ENCODE data around the gene VWF. TPM values are rescaled to one million over a fixed set of nuclear protein-coding genes. Genes with fewer than 3 reads are reported as not detected.
"Not testable (repeated sequence)": the region's sequence is repeated elsewhere in the genome, so short reads cannot be mapped to it uniquely, and the experiment has no call there.

VWF gene
- total and polyA plus RNA-seq, 2 experiments from 2014 or later, result 0.42 to 0.56 TPM

GRCh38 chr12:6104027-6104426 lies 20.4 kb downstream of the VWF start (continued):
- TF ChIP-seq ZNF462 (CRISPR knock-in tag; IDR thresholded peaks at IDR 0.05) (no peak), ZNF331 (CRISPR knock-in tag; IDR thresholded peaks at IDR 0.05; ENCODE audit: low read depth) (no peak), JUNB (IDR thresholded peaks at IDR 0.05; ENCODE audit: unreplicated experiment) (no peak), CREB1 (CRISPR knock-in tag; IDR thresholded peaks at IDR 0.05; ENCODE audit: low read depth) (no peak), STAT1 (IDR thresholded peaks at IDR 0.05; ENCODE audit: unreplicated experiment) (no peak)

GRCh38 chr12:6102021-6102420 lies 22.4 kb downstream of the VWF start:
- not testable (repeated sequence) for H4K20me1 ChIP-seq (replicated peaks; ENCODE audit: insufficient read depth); H3K9me3 Mint-ChIP-seq; ATAC-seq; H3K9me2 ChIP-seq (ENCODE audit: insufficient read depth); H3K4me3 Mint-ChIP-seq; H3K27ac Mint-ChIP-seq; H3K27ac ChIP-seq (ENCODE audit: low read depth); DNase-seq (ENCODE audit: low spot score); H3K4me1 ChIP-seq (ENCODE audit: insufficient read depth); H3K27me3 ChIP-seq (ENCODE audit: insufficient read depth); H3F3A ChIP-seq (replicated peaks; ENCODE audit: low read depth); H3K27me3 Mint-ChIP-seq (ENCODE audit: insufficient read depth, low read depth, poor library complexity); H3K79me2 ChIP-seq (replicated peaks; ENCODE audit: insufficient read depth); H3K4me3 ChIP-seq; H3K4me2 ChIP-seq; H3K36me3 ChIP-seq (ENCODE audit: insufficient read depth); H2AFZ ChIP-seq; H3K36me3 Mint-ChIP-seq (ENCODE audit: low read depth); H3K4me1 Mint-ChIP-seq

- ATAC-seq (no peak), DNase-seq (ENCODE audit: low spot score) (no peak)
- no peaks in the 10 kb centered on the region for H3K79me2 ChIP-seq (replicated peaks; ENCODE audit: insufficient read depth)
- H3K9me2 ChIP-seq (ENCODE audit: insufficient read depth), result no peaks in the 10 kb centered on the region
- H3K4me1 ChIP-seq (ENCODE audit: insufficient read depth), result no peaks in the 10 kb centered on the region
- H3K4me3 ChIP-seq, result no peak overlapping the region
- Mint-ChIP-seq H3K9me3 (no peaks in the 10 kb centered on the region; the same call in 2 of the 3 replicates), H3K27ac (no peak overlapping the region), H3K36me3 (ENCODE audit: low read depth) (no peaks in the 10 kb centered on the region), H3K4me1 (no peaks in the 10 kb centered on the region), H3K4me3 (no peak overlapping the region), H3K27me3 (ENCODE audit: insufficient read depth, low read depth, poor library complexity) (peaks cover 2% of the 10 kb centered on the region)
- no peak overlapping the region for H3K27ac ChIP-seq (ENCODE audit: low read depth)
- H4K20me1 ChIP-seq (replicated peaks; ENCODE audit: insufficient read depth), result no peaks in the 10 kb centered on the region
- H3K36me3 ChIP-seq (ENCODE audit: insufficient read depth), result no peaks in the 10 kb centered on the region
- no peaks in the 10 kb centered on the region for H3F3A ChIP-seq (replicated peaks; ENCODE audit: low read depth)
- H2AFZ ChIP-seq, result no peak overlapping the region
- no peaks in the 10 kb centered on the region for H3K27me3 ChIP-seq (ENCODE audit: insufficient read depth)
- no peak overlapping the region for H3K4me2 ChIP-seq
- TF ChIP-seq STAT1 (IDR thresholded peaks at IDR 0.05; ENCODE audit: unreplicated experiment) (no peak), ETS1 (IDR thresholded peaks at IDR 0.05) (no peak), EZH2phosphoT487 (IDR thresholded peaks at IDR 0.05; ENCODE audit: unreplicated experiment) (no peak)
These were observed 25.2 kb downstream of the VWF start for GRCh38 chr12:6099316-6099715.
